HG02884 (cell line): ENCODE measurements around the gene KCNK1.

Experiments
- ATAC-seq: cut with Tn5 transposase; IDR thresholded peaks from one replicate; pipeline ENCODE4 v1.9.1; 2021; ENCODE audit warnings: mild to moderate bottlenecking, moderate library complexity; ENCODE audit not compliant: unreplicated experiment

The KCNK1 gene

GRCh38 chr1:233613252-233614172, at the start of gene KCNK1:
Gene KCNK1, plus strand, starts transcription at chr1:233614106. Its CDS starts 66 bp downstream, at chr1:233614172.
- no peak for ATAC-seq

- no peak for ATAC-seq
These were observed 48.6 kb upstream of the KCNK1 start for GRCh38 chr1:233565313-233565712.

- no peak for ATAC-seq
These were observed 47.0 kb upstream of the KCNK1 start for GRCh38 chr1:233566886-233567285.

DNA sequence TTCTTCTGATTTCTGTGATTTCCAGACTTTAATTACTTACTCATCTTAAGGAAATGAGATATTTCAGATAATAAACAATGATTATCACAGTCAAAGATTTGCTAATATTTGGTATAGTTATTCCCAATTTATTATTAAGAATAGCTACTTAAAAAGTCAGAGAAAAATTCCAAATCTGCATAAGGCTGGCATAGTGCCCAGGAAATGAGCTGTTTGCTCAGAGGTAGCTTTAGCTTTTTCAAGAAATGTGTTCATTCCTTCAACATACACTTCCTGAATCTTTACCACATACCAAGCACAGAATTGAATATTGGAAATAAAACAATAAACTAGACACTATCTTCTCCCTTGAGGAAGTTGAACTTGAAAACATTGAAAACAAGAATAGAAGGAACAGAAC, 44.3 kb upstream of the KCNK1 start:
- ATAC-seq: no peak

GRCh38 chr1:233570216-233570615, 43.7 kb upstream of the KCNK1 start:
- no peak for ATAC-seq

DNA sequence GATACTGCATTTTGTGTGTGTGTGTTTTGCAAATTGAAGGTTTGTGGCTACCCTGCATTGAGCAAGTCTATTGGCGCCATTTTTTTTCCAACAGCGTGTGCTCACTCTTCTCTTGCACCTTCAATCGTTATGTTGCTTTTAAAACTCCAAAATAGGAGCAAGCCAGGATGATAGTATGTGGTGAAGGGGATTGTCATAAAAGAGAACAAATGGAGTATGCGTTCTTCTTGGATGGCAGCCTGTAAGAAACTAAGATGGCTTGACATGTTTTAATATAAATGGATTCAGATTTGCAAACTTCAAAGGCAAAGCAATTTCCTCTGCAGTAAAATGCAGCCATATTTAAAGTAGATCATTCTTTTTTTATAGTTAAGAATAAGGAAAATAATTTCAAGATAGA, 43.2 kb upstream of the KCNK1 start:
- no peak for ATAC-seq

DNA sequence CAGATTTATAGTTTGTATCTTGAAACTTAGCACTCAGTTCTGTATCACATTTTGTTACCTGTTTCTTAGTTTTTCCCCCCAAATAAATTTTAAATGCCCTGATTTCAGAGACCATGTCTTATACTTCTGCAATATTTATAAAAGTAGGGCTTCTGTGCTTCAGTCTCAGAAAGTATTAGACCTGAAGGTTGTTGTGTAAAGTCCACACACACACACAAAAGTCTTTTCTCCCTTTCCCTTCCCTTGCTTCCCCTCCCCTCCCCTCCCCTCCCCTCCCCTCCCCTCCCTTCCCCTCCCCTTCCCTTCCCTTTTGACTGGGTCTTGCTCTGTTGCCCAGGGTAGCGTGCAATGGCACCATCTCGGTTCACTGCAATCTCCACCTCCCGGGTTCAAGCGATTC, 41.0 kb upstream of the KCNK1 start:
- no peak for ATAC-seq

DNA sequence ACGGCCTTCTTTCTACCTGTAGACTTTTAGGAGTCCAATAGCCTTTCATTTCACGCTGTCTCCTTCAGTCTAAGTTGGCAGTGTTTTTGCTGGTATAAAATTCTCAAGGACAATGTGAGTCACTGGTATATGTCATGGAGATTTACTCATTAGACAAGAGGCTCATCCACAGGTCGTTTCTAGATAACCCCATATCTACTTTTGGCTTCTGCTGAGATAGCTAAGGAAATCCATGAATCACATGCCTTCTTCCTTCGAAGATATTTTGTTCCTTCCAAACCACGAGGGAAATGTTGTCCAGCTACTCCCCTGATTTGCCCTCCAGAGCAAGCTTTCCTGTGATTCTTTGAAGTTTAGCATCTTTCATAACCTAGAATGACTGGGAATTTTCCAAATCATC, 38.5 kb upstream of the KCNK1 start:
- no peak for ATAC-seq

DNA sequence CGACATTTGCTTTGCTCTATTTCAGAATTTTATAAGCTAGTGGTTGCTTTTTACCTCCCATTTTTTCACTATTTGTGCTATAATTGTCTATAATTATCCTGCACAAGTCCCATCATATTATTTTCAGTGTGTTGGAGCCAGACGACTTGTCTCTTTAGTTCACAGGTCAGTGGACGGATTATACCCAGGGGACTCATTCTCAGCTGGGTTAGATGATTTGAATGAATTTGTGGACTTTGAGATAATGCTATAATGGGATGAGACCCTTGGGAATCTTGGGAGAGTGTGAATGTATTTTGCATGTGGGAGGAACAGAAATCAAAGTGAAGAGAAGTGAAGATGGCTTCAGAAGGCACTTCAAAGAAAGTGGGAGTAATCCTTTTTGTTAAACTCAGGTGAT, 31.5 kb upstream of the KCNK1 start:
- no peak for ATAC-seq

DNA sequence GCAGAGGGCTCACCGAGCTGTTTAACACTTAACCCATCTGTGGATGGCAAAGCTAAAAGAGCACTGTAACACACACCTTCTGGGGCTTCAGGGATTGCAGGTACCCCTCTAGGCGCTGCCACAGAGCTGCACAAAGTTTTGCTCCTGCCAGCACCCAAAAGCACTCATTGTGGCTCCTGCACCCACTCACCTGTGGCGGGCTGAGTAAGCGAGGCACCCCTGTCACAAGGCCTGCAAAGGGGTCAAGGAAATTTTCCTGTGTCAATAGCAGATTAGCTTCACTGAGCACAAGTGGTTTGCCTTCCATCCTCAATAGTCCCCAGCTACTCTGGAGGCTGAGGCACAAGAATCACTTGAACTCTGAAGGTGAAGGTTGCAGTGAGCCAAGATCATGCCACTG, 29.5 kb upstream of the KCNK1 start:
- ATAC-seq: no peak

- ATAC-seq: no peak
These were observed 29.0 kb upstream of the KCNK1 start for GRCh38 chr1:233584931-233585330.

DNA sequence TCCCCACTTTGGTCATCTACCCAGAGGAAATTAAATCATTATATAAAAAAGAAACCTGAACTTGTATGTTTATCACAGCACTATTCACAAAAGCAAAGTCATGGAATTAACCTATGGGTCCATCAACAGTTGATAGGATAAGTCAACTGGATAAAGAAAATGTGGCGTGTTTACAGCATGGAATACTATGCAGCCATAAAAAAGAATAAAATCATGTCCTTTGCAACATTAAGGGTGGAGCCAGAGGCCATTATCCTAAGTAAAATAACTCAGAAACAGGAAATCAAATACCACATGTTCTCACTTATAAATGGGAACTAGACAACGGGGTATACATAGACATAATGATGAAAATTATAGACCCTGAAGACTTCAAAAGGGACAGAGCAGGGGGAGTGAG, 27.6 kb upstream of the KCNK1 start:
- ATAC-seq: no peak

GRCh38 chr1:233587196-233587595, 26.7 kb upstream of the KCNK1 start:
- ATAC-seq: no peak

- no peak for ATAC-seq
These were observed 25.7 kb upstream of the KCNK1 start for GRCh38 chr1:233587958-233588799.

GRCh38 chr1:233597489-233597901, 16.4 kb upstream of the KCNK1 start:
- ATAC-seq: no peak

DNA sequence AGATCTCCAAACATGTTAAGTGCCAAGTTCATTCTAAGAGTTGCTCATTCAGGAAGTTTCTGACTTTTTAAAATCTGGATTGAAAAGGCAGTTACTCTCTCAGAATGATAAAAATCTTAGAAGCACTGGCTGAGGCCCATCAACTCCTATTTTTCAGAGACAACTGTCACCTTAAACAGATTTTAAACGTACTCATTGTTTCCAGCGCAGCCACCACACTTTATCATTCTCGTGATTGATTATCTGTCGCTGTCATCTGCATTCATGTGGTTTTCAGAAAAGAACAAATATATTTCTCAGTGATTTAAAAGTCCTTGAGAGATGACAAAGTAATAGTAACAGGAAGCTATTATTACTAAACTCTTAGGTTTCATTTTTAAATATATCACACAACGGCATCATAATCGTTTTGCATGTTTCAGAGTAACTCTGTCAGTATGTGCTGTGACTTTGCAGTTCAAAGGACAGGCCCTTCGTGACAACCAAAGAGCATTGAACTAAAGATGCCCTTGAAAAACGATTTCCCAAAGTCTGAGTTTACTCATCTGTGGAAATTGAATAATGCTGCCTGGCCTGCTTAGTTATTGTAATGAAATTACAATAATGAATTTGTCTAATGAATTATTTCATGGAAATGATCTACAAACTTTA, 14.9 kb upstream of the KCNK1 start:
- ATAC-seq: peak; percentile 87

- peak; percentile 37 for ATAC-seq
These were observed 14.3 kb upstream of the KCNK1 start for GRCh38 chr1:233599542-233600073.

- ATAC-seq: no peak
These were observed 13.4 kb upstream of the KCNK1 start for GRCh38 chr1:233600488-233600887.

- ATAC-seq: no peak
These were observed 10.4 kb upstream of the KCNK1 start for GRCh38 chr1:233603478-233603877.

GRCh38 chr1:233605205-233605604, 8.7 kb upstream of the KCNK1 start:
- ATAC-seq: no peak

- no peak for ATAC-seq
These were observed 7.1 kb upstream of the KCNK1 start for GRCh38 chr1:233606813-233607212.
